ENCODE results near the gene SP9.

Gene SP9

DNA sequence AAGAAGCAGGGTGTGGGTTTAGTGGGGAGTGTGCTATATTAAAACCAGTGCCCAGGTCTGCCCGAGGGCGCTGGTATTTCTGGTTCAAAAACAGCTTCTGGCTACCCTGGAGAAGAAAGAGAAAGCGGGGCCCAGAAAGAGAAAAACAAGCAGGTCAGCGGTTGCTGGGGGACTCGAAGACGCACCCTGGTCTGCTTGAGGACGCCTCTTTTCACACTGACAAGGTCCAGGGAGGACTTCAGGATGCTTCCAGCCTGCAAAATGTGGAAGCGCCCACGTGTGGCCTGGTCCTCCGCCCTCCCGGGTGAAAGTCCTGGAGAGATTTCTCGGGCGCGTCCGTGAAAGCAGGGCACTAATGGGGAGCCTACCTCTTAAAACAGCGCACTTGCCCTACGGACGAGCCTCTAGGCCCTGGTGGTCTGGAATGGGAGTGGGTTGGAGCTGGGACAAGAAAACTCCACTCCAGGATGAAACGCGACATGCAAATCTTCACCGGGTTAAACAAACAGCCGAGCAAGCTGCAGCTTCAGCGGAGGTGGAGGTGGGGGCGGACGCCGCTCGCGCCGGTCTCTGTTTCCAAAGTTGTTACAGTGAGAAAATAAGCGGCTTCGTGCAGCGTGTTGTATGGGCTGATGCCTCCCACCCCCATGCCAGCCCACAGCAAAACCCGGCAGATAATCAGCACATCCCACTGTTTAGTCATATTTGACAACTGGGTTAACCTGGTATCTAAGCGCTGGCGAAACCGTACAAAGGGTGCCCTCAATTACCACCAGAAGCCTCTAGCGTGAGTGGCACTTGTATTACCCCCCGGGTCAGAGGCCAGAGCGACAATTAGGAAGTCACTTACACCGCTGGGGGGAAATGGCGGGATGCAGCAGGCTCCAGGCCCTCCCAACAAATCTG is 1.1 kb upstream of the SP9 start:
- no peak for DNase-seq

- DNase-seq = no peak
These were observed 457 bp upstream of the SP9 start for GRCh38 chr2:174334278-174334715.

- DNase-seq = no peak
These were observed 667 bp downstream of the SP9 start for GRCh38 chr2:174335254-174335987.

DNA sequence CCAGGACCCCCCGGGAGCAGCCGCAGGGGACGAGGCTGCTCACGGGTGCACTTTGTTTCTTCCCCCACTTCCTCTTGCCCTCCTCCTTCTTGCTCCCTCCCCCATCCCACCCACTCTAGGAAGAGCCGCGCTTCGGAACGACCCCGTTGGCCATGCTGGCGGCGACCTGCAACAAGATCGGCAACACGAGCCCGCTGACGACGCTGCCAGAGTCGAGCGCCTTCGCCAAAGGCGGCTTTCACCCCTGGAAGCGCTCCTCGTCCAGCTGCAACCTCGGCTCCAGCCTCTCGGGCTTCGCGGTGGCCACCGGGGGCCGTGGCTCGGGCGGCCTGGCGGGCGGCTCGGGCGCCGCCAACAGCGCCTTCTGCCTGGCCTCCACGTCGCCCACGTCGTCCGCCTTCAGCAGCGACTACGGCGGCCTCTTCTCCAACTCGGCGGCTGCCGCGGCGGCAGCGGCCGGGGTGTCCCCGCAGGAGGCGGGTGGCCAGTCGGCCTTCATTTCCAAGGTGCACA is 1.3 kb downstream of the SP9 start:
- DNase-seq = peak; percentile 51

DNA sequence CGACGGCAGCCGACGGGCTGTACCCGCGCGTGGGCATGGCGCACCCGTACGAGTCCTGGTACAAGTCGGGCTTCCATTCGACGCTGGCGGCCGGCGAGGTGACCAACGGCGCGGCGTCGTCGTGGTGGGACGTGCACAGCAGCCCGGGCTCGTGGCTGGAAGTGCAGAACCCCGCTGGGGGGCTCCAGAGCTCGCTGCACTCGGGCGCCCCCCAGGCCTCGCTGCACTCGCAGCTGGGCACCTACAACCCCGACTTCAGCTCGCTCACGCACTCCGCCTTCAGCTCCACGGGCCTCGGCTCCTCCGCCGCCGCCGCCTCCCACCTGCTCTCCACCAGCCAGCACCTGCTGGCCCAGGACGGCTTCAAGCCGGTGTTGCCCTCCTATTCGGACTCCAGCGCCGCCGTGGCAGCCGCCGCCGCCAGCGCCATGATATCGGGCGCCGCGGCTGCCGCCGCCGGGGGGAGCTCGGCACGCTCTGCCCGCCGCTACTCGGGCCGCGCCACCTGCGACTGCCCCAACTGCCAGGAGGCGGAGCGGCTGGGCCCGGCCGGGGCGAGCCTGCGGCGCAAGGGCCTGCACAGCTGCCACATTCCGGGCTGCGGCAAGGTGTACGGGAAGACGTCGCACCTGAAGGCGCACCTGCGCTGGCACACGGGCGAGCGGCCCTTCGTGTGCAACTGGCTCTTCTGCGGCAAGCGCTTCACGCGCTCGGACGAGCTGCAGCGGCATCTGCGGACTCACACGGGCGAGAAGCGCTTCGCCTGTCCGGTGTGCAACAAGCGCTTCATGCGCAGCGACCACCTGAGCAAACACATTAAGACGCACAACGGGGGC is 2.0 kb downstream of the SP9 start:
- DNase-seq = peak; percentile 80

DNA sequence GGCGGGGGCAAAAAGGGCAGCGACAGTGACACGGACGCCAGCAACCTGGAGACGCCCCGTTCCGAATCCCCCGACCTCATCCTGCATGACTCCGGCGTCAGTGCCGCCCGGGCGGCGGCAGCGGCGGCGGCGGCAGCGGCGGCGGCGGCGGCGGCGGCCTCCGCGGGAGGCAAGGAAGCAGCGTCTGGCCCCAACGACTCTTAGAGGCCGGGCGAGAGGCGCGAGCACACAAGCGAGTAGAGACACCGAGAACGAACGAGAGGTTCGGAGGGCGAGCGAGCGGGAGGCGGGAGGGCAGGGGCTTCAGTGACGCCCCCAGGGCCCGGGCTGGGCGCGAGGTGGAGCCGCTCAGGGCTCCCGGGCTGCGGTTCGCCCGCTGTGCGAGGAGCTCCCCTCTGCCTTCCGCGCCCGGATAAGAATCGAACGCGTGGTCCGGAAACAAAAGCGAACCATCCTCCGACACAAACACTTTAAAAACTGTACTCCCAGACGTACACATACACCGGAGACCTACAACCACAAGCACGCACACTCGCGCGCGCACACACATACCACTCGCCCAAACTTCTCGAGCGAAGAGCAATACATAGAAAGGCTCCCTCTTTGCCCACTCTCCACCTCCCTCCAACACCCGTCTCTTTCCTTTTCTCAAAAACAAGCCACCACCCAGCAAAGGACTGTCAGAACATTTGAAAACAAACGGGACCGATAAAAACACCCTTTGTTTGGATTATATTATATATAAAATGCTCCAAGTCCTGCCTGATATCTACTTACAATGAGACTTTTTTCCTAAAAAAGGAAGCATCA is 2.8 kb downstream of the SP9 start:
- peak; percentile 62 for DNase-seq

GRCh38 chr2:174338147-174338605 is 3.4 kb downstream of the SP9 start:
- DNase-seq = no peak

DNA sequence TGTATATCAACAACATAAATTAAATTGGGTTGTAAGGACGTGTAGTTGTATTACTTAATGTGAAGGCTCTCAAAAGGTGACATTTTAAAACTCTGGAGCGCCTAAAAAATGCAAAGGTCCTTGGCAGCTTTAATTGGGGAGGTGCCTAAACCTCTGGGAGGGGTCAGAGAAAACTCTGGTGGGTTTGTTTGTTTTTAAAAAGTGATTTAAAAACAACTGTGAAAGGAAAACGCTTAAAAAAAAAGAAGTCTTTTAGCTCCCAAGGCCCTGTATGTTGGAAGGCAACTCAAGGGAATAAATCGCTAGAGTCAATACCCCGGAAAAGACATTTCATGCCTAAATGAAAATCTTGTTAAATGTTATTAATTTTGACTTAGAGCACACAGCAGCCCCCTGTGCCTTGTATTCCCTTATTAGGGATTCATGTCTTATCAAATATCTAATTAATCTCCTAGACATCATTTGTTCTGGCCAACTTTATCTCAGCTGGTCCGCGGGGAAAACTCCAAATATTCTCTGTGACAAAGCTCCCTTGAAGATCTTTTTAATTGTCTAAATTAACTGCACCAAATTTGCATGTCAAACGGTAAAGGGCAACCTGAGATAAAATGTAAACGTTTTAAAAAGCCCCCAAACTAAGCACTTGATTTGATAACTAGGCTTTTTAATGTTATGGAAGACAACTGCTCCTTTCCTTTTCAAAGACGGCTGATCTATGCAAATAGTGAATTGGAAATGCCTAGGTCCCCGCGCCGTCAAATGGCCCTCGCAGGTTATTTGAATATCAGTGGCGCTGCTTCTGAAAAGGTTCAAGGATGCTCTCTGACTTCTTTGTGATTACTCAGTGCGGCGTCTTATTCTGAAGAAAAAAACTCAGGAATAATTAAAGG is 4.2 kb downstream of the SP9 start:
- no peak for DNase-seq

GRCh38 chr2:174339561-174340399 is 5.0 kb downstream of the SP9 start:
- DNase-seq = no peak

- DNase-seq = no peak
These were observed 5.9 kb downstream of the SP9 start for GRCh38 chr2:174340400-174341292.

GRCh38 chr2:174341293-174341994 is 6.7 kb downstream of the SP9 start:
- DNase-seq = peak; percentile 44

DNA sequence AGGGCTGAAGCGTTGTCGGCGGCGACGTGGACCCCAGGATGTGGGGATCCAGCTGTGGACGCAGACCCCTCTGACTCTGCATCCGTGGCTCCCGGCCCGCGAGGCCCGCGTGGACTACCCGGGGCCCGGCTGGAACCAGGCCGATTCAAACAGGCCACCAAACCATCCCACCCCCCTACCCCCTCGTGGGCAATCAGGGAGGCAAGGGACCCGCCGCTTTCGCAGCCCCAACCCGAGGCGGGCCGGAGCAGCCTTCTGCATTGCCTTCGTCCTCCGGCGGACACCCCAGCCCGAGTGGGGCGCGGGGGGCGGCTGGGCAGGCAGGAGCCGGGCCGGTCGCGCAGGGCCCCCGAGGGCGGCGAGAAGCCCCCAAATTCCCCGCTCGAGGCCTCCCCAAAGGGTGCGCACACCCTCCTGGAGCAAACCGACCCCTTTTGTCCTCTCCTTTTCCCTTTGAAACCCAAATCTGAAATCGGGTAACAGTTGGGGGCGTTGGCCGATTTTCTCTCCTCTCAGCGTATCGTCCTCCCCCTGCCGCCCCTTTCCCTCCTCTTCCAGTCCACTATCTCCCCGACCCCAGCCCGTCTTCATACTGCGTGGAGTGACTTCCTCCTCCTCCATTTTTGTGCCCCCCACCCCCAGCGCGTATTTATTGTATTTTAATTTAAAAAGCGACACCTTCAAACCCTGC is 7.4 kb downstream of the SP9 start:
- DNase-seq = no peak

DNA sequence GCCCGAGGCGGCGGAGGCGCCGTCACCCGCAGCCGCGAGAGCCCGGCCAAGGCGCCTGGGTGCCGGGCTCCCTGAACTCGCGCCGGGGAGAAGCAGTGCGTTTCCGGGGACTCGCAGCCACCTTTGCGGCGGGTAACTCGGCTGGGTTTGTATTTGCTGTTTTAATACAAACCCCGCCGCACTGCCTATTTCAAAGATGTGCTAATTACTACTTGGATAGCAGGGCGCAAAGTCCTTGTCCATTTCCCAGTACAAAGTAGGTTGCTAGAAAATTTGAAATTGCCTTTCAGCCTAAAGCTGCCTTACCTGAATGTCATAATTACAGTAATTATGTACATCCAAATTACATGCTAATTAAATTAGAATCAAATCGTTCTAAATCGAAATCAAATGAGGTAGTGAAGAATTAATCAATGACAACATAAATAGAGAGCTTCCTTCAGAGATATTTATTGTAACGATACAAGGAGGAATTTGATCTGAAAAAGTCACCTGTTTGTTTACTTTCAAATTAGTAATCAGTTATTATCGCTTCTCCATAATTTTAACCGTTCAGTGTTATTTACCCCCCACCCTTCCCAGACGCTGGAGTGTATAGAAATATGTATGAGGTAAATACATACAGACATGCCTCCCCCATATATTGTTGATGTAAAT is 8.1 kb downstream of the SP9 start:
- no peak for DNase-seq

DNA sequence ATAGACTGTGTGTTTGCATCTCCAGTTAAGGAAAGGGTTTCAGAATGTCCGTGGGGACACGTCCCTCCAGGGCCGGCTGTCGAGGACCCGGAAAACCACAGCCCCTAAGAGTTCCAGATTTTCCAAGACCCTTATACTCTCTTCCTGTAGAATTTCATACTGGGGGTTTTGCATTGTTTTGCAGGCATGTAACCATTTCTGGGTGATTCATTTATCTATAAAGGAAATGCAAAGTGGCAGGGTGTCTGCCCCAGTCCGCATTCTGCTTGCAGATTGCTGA is 8.5 kb downstream of the SP9 start:
- DNase-seq = no peak

DNA sequence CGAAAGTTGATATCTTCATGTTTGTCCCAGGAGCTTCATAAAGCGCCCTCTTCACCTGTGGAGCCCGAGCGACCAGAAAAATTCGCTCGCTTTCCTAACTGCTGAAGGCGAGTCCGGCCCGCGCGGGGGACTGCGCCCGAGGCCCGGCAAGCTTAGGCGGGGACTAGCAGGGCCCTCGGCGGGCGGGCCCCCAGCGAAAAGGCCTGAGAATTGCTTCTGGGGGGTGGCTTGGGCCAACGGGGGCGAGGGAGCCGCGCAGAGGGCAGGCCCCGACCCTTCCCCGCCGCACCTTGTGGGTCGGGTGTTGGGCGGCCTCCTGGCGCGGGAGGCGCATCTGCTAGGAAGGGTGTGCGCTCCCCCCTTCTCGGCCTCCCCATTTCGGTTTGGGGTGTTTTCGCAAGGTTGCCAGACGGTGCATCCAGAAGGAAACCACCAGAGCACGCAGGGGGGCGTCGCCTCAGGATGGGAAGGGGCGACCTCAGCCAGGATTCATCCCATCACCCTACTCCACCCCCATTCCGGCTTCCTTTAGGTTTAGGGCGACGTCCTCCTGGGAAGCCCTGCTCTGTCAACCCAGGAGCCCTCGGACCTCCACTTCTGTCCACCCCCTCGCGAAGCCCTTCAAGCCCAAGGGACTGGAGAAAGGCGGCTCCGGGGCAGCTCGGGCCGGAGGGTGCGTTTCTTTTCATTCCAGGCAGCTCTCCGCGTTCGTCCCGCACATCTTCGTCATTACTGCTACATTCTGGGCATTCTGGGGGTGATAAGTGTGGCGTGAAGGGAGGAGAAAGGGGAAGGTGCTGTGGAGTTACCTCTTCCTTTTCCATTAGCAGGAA is 9.1 kb downstream of the SP9 start:
- no peak for DNase-seq

DNA sequence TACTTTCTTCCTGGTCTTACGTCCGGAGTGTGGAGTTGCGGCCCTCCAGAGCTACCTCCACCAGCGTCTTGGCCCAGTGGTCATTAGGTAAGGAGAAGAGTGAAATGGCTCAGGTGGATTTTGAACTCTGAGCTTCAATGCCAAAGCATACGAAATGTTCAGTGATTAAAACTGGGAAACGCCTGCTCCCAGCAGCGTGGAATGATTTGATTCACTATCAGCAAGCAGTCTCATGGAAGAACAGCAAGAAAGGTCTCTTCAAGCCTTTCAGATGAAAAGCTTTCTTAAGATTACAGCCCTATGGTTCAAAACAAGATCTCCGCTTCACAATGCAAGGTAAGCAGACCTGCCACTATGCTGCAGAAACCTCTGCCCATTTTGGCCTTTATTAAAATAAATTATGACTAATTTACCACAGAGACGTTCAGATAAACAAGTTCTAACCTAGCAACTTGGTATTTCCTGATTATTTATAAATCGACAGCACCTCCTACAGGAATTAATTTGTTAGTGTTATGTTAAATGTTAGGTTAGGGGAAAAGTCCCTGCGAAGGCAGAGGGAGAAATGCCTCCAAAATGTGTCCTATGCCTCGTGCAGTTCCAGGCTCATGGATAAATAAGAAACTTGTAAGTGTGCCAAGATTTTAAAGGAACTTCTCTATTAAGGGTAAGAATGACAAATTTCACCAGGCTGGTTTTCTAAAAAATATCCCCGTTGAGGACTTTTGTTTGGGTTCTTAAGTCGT is 10.1 kb downstream of the SP9 start:
- DNase-seq = no peak

All from NCI-H146 (cell line).